Fibroblast of lung (primary cell): ENCODE measurements around the gene SEMA5A. TPM values are rescaled to one million over a fixed set of nuclear protein-coding genes. Genes with fewer than 3 reads are reported as not detected.

Experiments used
- DNase-seq, 2 donors: peaks; one replicate each; pipeline versions ENCODE4 v3.0.0 to v3.0.0-alpha.2; 2010; ENCODE audit warnings: low read depth in 2 of 2
- H2AFZ ChIP-seq: 2 replicates; pipeline ENCODE4 v1.5.1; 2012; ENCODE audit warnings: low read length, control low read depth, inconsistent platforms
- H3K27ac ChIP-seq: 2 replicates; pipeline ENCODE4 v1.5.1; 2011; ENCODE audit warnings: low read length, control low read depth; ENCODE audit not compliant: insufficient read depth
- H3K27me3 ChIP-seq: 2 replicates; pipeline ENCODE4 v1.5.1; 2011; ENCODE audit warnings: mild to moderate bottlenecking, low read length; ENCODE audit not compliant: control insufficient read depth, insufficient read depth
- H3K36me3 ChIP-seq: 2 replicates; pipeline ENCODE4 v1.5.1; 2011; ENCODE audit warnings: low read length; ENCODE audit not compliant: control insufficient read depth, insufficient read depth
- H3K4me1 ChIP-seq: 2 replicates; pipeline ENCODE4 v1.5.1; 2011; ENCODE audit warnings: low read length; ENCODE audit not compliant: control insufficient read depth, insufficient read depth; ENCODE audit errors: extremely low read depth
- H3K4me2 ChIP-seq: 2 replicates; pipeline ENCODE4 v1.5.1; 2011; ENCODE audit warnings: low read length, control low read depth; ENCODE audit not compliant: insufficient read depth; ENCODE audit errors: extremely low read depth
- H3K4me3 ChIP-seq, 4 experiments: fragments of 200-600 bp in 1 of 4; sonication (generic) in 1 of 4; replicated peaks in 1 of 4; 2 replicates each; pipeline ENCODE4 v1.5.1; 2011 to 2016; ENCODE audit warnings: low read length in 4 of 4, low read depth in 3 of 4, mild to moderate bottlenecking in 3 of 4, control low read depth in 2 of 4, inconsistent platforms in 1 of 4, mixed read lengths in 1 of 4; ENCODE audit not compliant: insufficient read depth in 1 of 4; ENCODE audit errors: control extremely low read depth in 1 of 4
- H3K79me2 ChIP-seq: 2 replicates; pipeline ENCODE4 v1.5.1; 2012; ENCODE audit warnings: mild to moderate bottlenecking, low read length, inconsistent platforms; ENCODE audit not compliant: control insufficient read depth, insufficient read depth
- H3K9ac ChIP-seq: 2 replicates; pipeline ENCODE4 v1.5.1; 2011; ENCODE audit warnings: mild to moderate bottlenecking, low read length, control low read depth; ENCODE audit not compliant: insufficient read depth
- H3K9me3 ChIP-seq: 2 replicates; pipeline ENCODE4 v1.5.1; 2012; ENCODE audit warnings: low read depth, low read length; ENCODE audit not compliant: control insufficient read depth, insufficient read depth
- H4K20me1 ChIP-seq: 2 replicates; pipeline ENCODE4 v1.5.1; 2011; ENCODE audit warnings: low read length; ENCODE audit not compliant: control insufficient read depth, insufficient read depth; ENCODE audit errors: extremely low read depth
- EZH2 ChIP-seq: IDR thresholded peaks from 2 replicates; pipeline ENCODE4 v1.5.1; 2012; ENCODE audit warnings: low read length, control low read depth, mild to moderate bottlenecking; ENCODE audit errors: missing control alignments
- polyA plus RNA-seq, 2 donors: library from polyadenylated mRNA; depleted of rRNA in 1 of 2; stranded (reverse) in 1 of 2; unstranded in 1 of 2; fragments of >200 nt; gene quantifications; 2 replicates each; pipeline ENCODE4 v1.2.1, GENCODE V29; 2011 to 2012; ENCODE audit warnings: missing spikeins in 1 of 2
- total RNA-seq: library from RNA; depleted of rRNA; stranded (reverse); fragments of >200 nt; gene quantifications from 2 replicates; pipeline ENCODE4 v1.2.1, GENCODE V29; 2014
- TF ChIP-seq, protein P1 (sequence below), 2 donors: IDR thresholded peaks in 1 of 2; conservative IDR thresholded peaks in 1 of 2; 1 replicate in 1 of 2; 2 replicates in 1 of 2; pipeline ENCODE4 v1.5.1; 2011 to 2012; ENCODE audit warnings: low read length in 2 of 2, control low read depth in 1 of 2, inconsistent platforms in 1 of 2, low read depth in 1 of 2, mild to moderate bottlenecking in 1 of 2

The SEMA5A gene
- total and polyA plus RNA-seq, 2 donors (not counting 1 experiment from before 2014, with no cell fraction given), result 30.6 to 49.0 TPM

DNA sequence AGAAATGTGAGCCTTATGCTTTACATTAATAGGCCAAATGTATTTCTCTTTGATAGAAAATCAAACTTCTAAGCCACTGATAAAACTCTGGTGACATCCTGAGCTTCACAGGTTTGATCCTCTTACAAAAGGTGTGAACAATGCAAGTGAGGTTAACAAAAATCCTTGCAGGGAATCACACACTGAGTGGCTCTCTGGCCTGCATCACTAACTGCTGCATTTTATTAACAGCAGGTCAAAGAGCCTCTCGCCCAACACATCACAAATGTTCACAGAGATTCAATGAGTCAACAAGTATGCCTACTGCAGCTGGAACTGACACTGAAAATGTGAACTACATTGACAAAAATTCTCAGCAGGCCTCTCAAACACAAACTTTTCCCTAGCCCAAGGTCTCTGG, 122.3 kb downstream of the SEMA5A start:
- H3K36me3 ChIP-seq, result no peaks in the 10 kb centered on the region
- no peak overlapping the region for H3K9ac ChIP-seq
- H3K27me3 ChIP-seq, result no peaks in the 10 kb centered on the region
- no peak overlapping the region for H2AFZ ChIP-seq
- H4K20me1 ChIP-seq, result no peaks in the 10 kb centered on the region
- no peaks in the 10 kb centered on the region for H3K9me3 ChIP-seq
- no peak overlapping the region for H3K27ac ChIP-seq
- no peak overlapping the region for H3K4me3 ChIP-seq
- H3K4me1 ChIP-seq, result peaks cover 3% of the 10 kb centered on the region
- no peaks in the 10 kb centered on the region for H3K79me2 ChIP-seq
- TF ChIP-seq, protein P1, sequence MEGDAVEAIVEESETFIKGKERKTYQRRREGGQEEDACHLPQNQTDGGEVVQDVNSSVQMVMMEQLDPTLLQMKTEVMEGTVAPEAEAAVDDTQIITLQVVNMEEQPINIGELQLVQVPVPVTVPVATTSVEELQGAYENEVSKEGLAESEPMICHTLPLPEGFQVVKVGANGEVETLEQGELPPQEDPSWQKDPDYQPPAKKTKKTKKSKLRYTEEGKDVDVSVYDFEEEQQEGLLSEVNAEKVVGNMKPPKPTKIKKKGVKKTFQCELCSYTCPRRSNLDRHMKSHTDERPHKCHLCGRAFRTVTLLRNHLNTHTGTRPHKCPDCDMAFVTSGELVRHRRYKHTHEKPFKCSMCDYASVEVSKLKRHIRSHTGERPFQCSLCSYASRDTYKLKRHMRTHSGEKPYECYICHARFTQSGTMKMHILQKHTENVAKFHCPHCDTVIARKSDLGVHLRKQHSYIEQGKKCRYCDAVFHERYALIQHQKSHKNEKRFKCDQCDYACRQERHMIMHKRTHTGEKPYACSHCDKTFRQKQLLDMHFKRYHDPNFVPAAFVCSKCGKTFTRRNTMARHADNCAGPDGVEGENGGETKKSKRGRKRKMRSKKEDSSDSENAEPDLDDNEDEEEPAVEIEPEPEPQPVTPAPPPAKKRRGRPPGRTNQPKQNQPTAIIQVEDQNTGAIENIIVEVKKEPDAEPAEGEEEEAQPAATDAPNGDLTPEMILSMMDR (conservative IDR thresholded peaks at IDR 0.05 in 1 of 2, IDR thresholded peaks at IDR 0.05 in 1 of 2; ENCODE audit: low read depth in 1 of 2, low read length in 2 of 2), result no peak
- TF ChIP-seq EZH2, result no peak
- DNase-seq, result peak in 1 of 2 donors; percentile 72
- no peak overlapping the region for H3K4me2 ChIP-seq

- TF ChIP-seq EZH2, result no peak
- TF ChIP-seq, protein P1 (conservative IDR thresholded peaks at IDR 0.05 in 1 of 2, IDR thresholded peaks at IDR 0.05 in 1 of 2; ENCODE audit: low read depth in 1 of 2, low read length in 2 of 2), result no peak
- Histone ChIP-seq H3K27me3 (no peaks in the 10 kb centered on the region), H3K4me3 (no peak overlapping the region)
Observed at GRCh38 chr5:9421884-9422283, 124.0 kb downstream of the SEMA5A start.

GRCh38 chr5:9419794-9420193, 126.1 kb downstream of the SEMA5A start:
- H3K4me3 ChIP-seq, result no peak overlapping the region
- H4K20me1 ChIP-seq, result no peaks in the 10 kb centered on the region
- no peak overlapping the region for H3K9ac ChIP-seq
- no peak for DNase-seq
- H2AFZ ChIP-seq, result no peak overlapping the region
- no peaks in the 10 kb centered on the region for H3K36me3 ChIP-seq
- TF ChIP-seq, protein P1 (conservative IDR thresholded peaks at IDR 0.05 in 1 of 2, IDR thresholded peaks at IDR 0.05 in 1 of 2; ENCODE audit: low read depth in 1 of 2, low read length in 2 of 2), result no peak
- no peak for TF ChIP-seq EZH2
- no peak overlapping the region for H3K27ac ChIP-seq
- no peak overlapping the region for H3K4me2 ChIP-seq
- H3K79me2 ChIP-seq, result no peaks in the 10 kb centered on the region
- no peaks in the 10 kb centered on the region for H3K9me3 ChIP-seq
- H3K27me3 ChIP-seq, result no peaks in the 10 kb centered on the region
- no peaks in the 10 kb centered on the region for H3K4me1 ChIP-seq

More at GRCh38 chr5:9421884-9422283, 124.0 kb downstream of the SEMA5A start:
- H3K27ac ChIP-seq, result no peak overlapping the region
- H3K36me3 ChIP-seq, result no peaks in the 10 kb centered on the region
- H3K79me2 ChIP-seq, result no peaks in the 10 kb centered on the region
- H4K20me1 ChIP-seq, result no peaks in the 10 kb centered on the region
- H3K9me3 ChIP-seq, result no peaks in the 10 kb centered on the region
- no peaks in the 10 kb centered on the region for H3K4me1 ChIP-seq
- H2AFZ ChIP-seq, result no peak overlapping the region
- DNase-seq, result peak in 1 of 2 donors; percentile 48
- H3K9ac ChIP-seq, result no peak overlapping the region
- no peak overlapping the region for H3K4me2 ChIP-seq
